ENCODE measurements around the gene NUP43. TPM values are rescaled to one million over a fixed set of nuclear protein-coding genes. Genes with fewer than 3 reads are reported as not detected.

The NUP43 gene
- total RNA-seq, 4 donors from 2014 or later, result 14.6 to 35.2 (median 17.2) TPM

- peak in 1 of 2 donors; percentile 48 for DNase-seq (ENCODE audit: low spot score in 2 of 2)
- WGBS, 2 donors, result 52% methylated on average over 10 of the region's 10 CpGs
- no peak overlapping the region for H3K4me3 ChIP-seq (ENCODE audit: low read depth, poor library complexity, severe bottlenecking)
- intact Hi-C loops (cut with DNase I; ENCODE audit: low total_unique reads), result no loop called here
- TF ChIP-seq, protein P1, sequence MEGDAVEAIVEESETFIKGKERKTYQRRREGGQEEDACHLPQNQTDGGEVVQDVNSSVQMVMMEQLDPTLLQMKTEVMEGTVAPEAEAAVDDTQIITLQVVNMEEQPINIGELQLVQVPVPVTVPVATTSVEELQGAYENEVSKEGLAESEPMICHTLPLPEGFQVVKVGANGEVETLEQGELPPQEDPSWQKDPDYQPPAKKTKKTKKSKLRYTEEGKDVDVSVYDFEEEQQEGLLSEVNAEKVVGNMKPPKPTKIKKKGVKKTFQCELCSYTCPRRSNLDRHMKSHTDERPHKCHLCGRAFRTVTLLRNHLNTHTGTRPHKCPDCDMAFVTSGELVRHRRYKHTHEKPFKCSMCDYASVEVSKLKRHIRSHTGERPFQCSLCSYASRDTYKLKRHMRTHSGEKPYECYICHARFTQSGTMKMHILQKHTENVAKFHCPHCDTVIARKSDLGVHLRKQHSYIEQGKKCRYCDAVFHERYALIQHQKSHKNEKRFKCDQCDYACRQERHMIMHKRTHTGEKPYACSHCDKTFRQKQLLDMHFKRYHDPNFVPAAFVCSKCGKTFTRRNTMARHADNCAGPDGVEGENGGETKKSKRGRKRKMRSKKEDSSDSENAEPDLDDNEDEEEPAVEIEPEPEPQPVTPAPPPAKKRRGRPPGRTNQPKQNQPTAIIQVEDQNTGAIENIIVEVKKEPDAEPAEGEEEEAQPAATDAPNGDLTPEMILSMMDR (IDR thresholded peaks at IDR 0.05), result peak in 1 of 3 donors; percentile 37
- TF ChIP-seq POLR2A (IDR thresholded peaks at IDR 0.05), result no peak
Observed at GRCh38 chr6:149723771-149724417, 22.4 kb downstream of the NUP43 start.

DNA sequence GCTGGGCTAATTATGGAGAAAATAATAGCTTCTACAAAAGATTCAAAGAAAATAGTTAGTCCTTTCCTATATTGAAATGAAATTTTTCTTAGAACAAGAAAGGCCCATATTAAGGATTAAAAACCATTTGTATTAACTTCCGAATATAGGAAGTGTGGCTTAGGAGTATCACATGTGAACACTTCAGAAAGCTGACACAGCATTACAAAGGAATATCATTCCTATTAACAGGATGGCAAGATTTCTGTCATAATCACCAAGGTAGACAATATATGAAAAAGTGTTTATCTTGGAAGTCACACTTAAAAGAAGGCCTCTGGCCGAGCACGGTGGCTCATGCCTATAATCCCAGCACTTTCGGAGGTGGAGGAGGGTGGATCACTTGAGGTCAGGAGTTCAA lies 23.1 kb downstream of the NUP43 start:
- no peak overlapping the region for H3K4me3 ChIP-seq (ENCODE audit: low read depth, poor library complexity, severe bottlenecking)
- intact Hi-C loops (cut with DNase I; ENCODE audit: low total_unique reads), result no loop called here
- DNase-seq (ENCODE audit: low spot score in 2 of 2), result no peak
- WGBS, 2 donors, result 88 to 90% methylated on average over 4 of the region's 4 CpGs
- no peak for TF ChIP-seq POLR2A (IDR thresholded peaks at IDR 0.05)
- TF ChIP-seq, protein P1 (IDR thresholded peaks at IDR 0.05), result no peak

- TF ChIP-seq, protein P1 (IDR thresholded peaks at IDR 0.05), result no peak
- no peak for TF ChIP-seq POLR2A (IDR thresholded peaks at IDR 0.05)
- intact Hi-C loops (cut with DNase I; ENCODE audit: low total_unique reads), result no loop called here
- no peak for DNase-seq (ENCODE audit: low spot score in 2 of 2)
- WGBS, 2 donors, result 92 to 96% methylated on average over 3 of the region's 3 CpGs
- no peak overlapping the region for H3K4me3 ChIP-seq (ENCODE audit: low read depth, poor library complexity, severe bottlenecking)
Observed at GRCh38 chr6:149719531-149719930, 26.8 kb downstream of the NUP43 start.

DNA sequence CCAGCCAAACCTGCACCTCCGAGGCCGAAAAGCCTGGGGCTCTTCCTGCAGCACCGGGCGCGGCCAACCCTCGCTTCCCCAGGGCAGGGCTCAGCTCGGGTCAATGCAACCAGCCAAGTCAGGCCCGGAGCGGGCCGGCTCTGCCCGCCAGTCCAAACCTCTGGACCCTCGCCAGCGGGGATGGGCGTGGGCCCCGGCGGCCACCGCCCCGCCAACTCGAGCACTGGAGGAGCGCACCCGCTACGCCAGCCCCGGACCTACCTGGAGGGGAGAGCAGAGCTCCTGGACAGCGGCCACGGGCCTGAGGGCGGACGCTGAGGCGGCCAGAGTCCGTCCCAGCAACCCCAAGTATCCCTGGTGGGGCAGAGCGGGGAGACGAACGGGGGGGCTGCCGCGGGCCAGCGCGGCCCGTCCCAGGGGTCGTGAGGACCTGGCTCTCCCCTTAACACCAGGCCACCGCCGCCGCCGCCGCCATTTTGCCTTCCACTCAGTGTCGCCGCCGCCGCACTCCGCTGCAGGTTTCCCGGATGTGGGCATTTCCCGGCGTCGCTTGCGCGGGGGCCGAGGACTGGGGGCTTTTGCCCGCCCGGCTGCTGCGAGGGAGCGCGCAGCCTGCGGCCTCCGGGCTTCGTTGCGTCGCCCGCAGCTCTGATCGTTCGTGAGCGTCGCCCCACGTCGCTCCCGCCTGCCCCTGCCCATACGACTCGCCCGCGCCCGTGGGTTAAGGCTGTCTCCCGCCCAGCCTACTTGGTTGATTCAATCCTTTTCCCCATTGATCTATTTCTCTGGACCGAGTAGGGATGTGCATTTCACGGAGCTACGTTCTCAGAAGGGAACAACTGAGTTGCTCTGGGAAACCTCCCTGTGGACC lies 28.5 kb downstream of the NUP43 start, which contains the start of gene LATS1:
LATS1 (minus strand) TSS at position 514 of the 871 bp plus-strand sequence. CDS start 15,975 bp downstream, outside the sequence.
- intact Hi-C loops (cut with DNase I; ENCODE audit: low total_unique reads), result no loop called here
- WGBS, 2 donors, result 0% methylated on average over 41 to 52 of the region's 82 CpGs
- peak within 1 kb of the TSS; percentile 95 for H3K4me3 ChIP-seq (ENCODE audit: low read depth, poor library complexity, severe bottlenecking)
- DNase-seq (ENCODE audit: low spot score in 2 of 2), result peak; percentile 80 to 98
- no peak for TF ChIP-seq POLR2A (IDR thresholded peaks at IDR 0.05)
- TF ChIP-seq, protein P1 (IDR thresholded peaks at IDR 0.05), result no peak

DNA sequence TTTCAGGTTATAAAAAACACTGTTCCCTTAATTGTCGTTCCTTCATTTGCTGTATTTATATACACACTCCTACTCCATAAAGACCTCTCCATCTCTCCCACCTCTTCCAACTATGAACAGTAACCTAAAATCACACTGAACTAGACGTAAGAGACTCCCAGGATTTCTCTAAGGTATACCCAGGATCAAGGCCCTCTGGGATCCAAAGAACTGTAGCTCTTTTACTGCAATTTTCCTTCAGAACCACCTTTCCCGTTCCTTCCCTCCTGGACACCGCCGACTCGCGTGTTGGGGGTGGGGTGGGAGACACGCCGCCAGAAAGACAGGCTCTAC lies 29.1 kb downstream of the NUP43 start:
- WGBS, 2 donors, result 0% methylated on average over 9 of the region's 9 CpGs
- TF ChIP-seq, protein P1 (IDR thresholded peaks at IDR 0.05), result no peak
- no peak for TF ChIP-seq POLR2A (IDR thresholded peaks at IDR 0.05)
- no peak for DNase-seq (ENCODE audit: low spot score in 2 of 2)
- H3K4me3 ChIP-seq (ENCODE audit: low read depth, poor library complexity, severe bottlenecking), result peak overlapping the region; percentile 95
- intact Hi-C loops (cut with DNase I; ENCODE audit: low total_unique reads), result no loop called here

All from lower leg skin (tissue), 4 donors.